ENCODE data around the gene MYH4.

The MYH4 gene

DNA sequence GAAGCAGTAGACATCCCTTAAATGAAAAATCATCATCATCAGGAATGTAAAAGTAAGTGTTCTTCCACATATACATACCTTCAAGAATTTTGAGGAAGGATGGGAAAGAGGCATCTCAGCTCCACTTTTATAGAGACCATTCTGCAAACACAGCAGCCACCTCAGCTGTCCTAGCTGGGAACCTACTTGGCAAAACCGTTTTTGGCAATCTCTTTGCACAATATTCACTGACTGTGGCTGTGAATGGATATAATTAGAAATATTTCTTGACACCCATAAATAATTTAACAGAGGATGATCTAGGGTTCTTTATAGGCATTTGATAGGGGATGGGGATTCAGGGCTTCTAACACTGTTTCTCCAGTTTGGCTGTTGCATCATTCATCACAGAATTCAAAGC lies at the start of gene MYH4:
TSS of gene MYH4 (minus strand) at position 101 of the 400 bp plus-strand sequence. CDS start 2,814 bp downstream, outside the sequence.
- H3K4me3 ChIP-seq (ENCODE audit: insufficient read length, low read depth): no peak within 1 kb of the TSS
- H3K36me3 ChIP-seq (ENCODE audit: insufficient read depth, insufficient read length, low read length): no peaks in the 10 kb centered on the region
- no peaks in the 10 kb centered on the region for H3K9me3 ChIP-seq (ENCODE audit: insufficient read depth, low read length)
- DNase-seq (ENCODE audit: low read depth, low spot score): no peak
- TF ChIP-seq SUZ12 (IDR thresholded peaks at IDR 0.05; ENCODE audit: extremely low read depth, insufficient read depth, insufficient read length) (no peak), YY1 (IDR thresholded peaks at IDR 0.05; ENCODE audit: insufficient read depth, insufficient read length) (no peak), ZNF274 (IDR thresholded peaks at IDR 0.05; ENCODE audit: low read depth, low read length) (no peak)
- no peak within 1 kb of the TSS for H3K9ac ChIP-seq (ENCODE audit: insufficient read length, low read depth)
- no peaks in the 10 kb centered on the region for H3K4me1 ChIP-seq (ENCODE audit: insufficient read depth, insufficient read length)
- no peaks in the 10 kb centered on the region for H3K27me3 ChIP-seq (ENCODE audit: insufficient read depth, insufficient read length)

DNA sequence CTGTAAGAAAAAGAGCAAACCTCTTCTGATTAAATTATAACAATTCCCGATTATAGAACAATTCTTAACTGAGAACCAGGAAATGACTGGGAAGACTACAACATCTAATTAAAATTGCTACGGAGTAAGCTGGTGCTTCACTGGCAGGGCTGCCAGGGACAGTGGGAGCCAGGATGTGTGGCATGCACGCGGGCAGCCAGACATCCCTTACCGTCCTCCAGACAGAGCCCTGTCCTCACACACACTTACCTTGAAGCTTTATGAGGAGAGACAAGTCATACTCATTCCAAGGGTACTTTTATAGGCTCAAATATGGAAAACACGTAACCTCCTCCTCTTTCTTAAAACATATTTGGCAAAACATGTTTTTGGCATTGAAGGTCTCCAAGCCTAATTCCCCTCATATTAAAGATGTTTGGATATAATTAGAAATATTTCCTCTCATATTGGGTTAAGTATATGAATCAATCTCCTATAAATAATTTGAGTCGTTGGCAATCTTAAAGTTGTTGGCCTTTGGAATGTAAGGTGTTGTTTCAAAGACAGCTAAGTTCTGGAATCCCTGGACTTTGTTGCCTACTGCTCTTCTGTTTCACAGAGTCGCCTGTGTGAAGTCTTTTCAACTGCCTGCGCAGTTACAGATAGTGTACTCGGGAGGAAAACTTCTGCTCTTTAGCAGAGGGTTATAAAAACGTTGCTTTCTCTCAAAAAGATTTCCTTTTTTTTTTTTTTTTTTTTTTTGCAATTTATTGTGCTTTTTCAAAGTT lies 49.1 kb upstream of the MYH4 start, which contains the start of gene MYH1:
TSS of gene MYH1 (minus strand) at position 272 of the 767 bp plus-strand sequence. CDS start 1,900 bp downstream, outside the sequence.
- TF ChIP-seq SUZ12 (IDR thresholded peaks at IDR 0.05; ENCODE audit: extremely low read depth, insufficient read depth, insufficient read length) (no peak), YY1 (IDR thresholded peaks at IDR 0.05; ENCODE audit: insufficient read depth, insufficient read length) (no peak), ZNF274 (IDR thresholded peaks at IDR 0.05; ENCODE audit: low read depth, low read length) (no peak)
- DNase-seq (ENCODE audit: low read depth, low spot score): no peak

DNA sequence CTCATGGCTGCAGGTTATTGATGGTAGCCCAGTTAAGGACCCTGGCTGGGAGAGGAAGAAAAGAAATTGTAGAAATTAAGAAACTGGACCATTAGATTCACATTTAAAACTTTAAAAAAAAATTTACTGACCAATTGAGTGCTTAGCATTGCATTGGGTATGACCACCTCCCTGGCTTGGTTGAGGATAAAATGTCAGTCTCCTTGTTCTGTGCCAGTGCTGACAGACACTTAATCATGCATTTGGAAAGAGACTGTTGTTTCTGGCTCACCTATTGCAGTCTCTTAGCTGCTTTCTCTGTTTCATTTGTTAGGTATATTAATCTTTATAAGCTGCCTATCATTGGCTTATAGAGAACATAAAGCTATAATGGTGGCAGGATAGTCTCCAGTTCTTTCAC lies 47.3 kb upstream of the MYH4 start:
- no peak for DNase-seq (ENCODE audit: low read depth, low spot score)
- no peaks in the 10 kb centered on the region for H3K36me3 ChIP-seq (ENCODE audit: insufficient read depth, insufficient read length, low read length)
- H3K4me1 ChIP-seq (ENCODE audit: insufficient read depth, insufficient read length): no peaks in the 10 kb centered on the region
- no peak overlapping the region for H3K9ac ChIP-seq (ENCODE audit: insufficient read length, low read depth)
- TF ChIP-seq YY1 (IDR thresholded peaks at IDR 0.05; ENCODE audit: insufficient read depth, insufficient read length) (no peak), ZNF274 (IDR thresholded peaks at IDR 0.05; ENCODE audit: low read depth, low read length) (no peak), SUZ12 (IDR thresholded peaks at IDR 0.05; ENCODE audit: extremely low read depth, insufficient read depth, insufficient read length) (no peak)
- H3K4me3 ChIP-seq (ENCODE audit: insufficient read length, low read depth): no peak overlapping the region
- no peaks in the 10 kb centered on the region for H3K9me3 ChIP-seq (ENCODE audit: insufficient read depth, low read length)
- H3K27me3 ChIP-seq (ENCODE audit: insufficient read depth, insufficient read length): no peaks in the 10 kb centered on the region

More for the DNA sequence above, 49.1 kb upstream of the MYH4 start, which contains the start of gene MYH1:
- Histone ChIP-seq H3K36me3 (ENCODE audit: insufficient read depth, insufficient read length, low read length) (no peaks in the 10 kb centered on the region), H3K9me3 (ENCODE audit: insufficient read depth, low read length) (no peaks in the 10 kb centered on the region), H3K4me1 (ENCODE audit: insufficient read depth, insufficient read length) (no peaks in the 10 kb centered on the region), H3K27me3 (ENCODE audit: insufficient read depth, insufficient read length) (no peaks in the 10 kb centered on the region), H3K4me3 (ENCODE audit: insufficient read length, low read depth) (no peak within 1 kb of the TSS), H3K9ac (ENCODE audit: insufficient read length, low read depth) (no peak within 1 kb of the TSS)

DNA sequence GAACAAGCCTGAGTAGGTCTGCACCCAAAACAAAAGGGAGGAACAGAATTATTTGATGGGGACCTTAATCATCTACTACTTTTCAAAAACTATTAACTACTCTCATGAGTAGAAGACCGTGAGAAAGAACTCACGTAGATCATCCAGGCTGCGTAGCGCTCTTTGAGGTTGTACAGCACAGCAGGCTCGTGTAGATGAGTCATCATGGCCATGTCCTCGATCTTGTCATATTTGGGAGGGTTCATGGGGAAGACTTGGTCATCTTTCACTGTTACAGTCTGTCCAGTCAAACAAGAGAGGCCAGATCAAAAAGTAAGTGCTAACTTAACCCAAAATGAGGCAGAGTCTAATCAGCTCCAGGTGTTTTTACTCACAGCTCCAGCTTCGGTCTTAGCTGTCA lies 46.7 kb upstream of the MYH4 start:
- DNase-seq (ENCODE audit: low read depth, low spot score): no peak
- TF ChIP-seq SUZ12 (IDR thresholded peaks at IDR 0.05; ENCODE audit: extremely low read depth, insufficient read depth, insufficient read length) (no peak), YY1 (IDR thresholded peaks at IDR 0.05; ENCODE audit: insufficient read depth, insufficient read length) (no peak), ZNF274 (IDR thresholded peaks at IDR 0.05; ENCODE audit: low read depth, low read length) (no peak)
- Histone ChIP-seq H3K36me3 (ENCODE audit: insufficient read depth, insufficient read length, low read length) (no peaks in the 10 kb centered on the region), H3K9ac (ENCODE audit: insufficient read length, low read depth) (no peak overlapping the region), H3K4me1 (ENCODE audit: insufficient read depth, insufficient read length) (no peaks in the 10 kb centered on the region), H3K4me3 (ENCODE audit: insufficient read length, low read depth) (no peak overlapping the region), H3K27me3 (ENCODE audit: insufficient read depth, insufficient read length) (no peaks in the 10 kb centered on the region), H3K9me3 (ENCODE audit: insufficient read depth, low read length) (no peaks in the 10 kb centered on the region)

DNA sequence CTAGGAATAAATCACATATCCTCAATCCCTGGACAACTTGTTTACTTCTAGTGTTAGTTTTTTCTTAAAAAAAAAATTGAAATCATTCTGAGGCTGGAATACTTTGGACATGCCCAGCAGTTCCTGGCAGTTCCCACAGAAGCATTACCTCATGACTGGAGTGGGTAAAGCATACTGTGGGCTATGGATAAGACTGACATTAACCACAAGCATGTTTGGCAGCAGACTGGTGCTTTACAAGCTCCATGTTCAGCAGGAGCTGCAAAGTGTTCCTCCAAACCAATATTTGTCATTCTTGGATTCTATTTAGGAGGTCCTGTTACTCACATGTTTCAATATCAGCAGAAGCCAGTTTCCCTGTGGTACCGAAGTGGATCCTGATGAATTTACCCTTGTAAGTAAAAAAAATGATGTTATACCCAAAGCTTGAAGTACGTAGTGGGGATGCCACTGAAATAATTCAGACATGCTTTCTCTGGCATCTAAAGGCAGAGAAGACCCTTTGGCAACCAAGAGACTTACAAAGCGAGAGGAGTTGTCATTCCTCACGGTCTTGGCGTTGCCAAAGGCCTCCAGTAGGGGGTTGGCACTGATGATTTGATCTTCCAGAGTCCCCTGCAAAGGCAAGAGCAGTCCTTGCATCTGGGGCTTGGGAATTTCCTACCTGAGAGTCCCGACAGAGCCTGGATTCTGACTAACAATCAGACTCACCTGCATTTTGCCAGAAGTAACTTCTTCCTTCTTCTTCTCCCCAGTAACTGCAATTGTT lies 44.1 kb upstream of the MYH4 start:
- Histone ChIP-seq H3K27me3 (ENCODE audit: insufficient read depth, insufficient read length) (no peaks in the 10 kb centered on the region), H3K9ac (ENCODE audit: insufficient read length, low read depth) (no peak overlapping the region)
- no peak for DNase-seq (ENCODE audit: low read depth, low spot score)

DNA sequence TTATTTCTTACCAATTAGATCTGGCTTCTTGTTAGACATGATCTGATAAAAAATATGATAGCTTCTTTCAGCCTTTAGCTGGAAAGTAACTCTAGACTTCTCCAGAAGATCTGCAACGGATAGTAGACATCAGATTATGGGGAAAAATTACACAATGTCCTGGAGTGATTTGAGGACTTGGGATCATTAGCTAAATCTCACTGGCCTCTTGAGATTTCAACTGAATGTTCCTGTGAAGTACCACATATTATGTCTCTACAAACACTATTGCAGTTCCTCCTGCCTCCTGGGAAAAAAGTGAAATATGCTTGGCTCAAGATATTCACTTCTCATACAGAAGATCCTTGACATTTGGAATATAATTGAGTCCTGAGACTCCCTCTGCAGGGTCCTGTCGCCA lies 43.5 kb upstream of the MYH4 start:
- no peaks in the 10 kb centered on the region for H3K36me3 ChIP-seq (ENCODE audit: insufficient read depth, insufficient read length, low read length)
- TF ChIP-seq ZNF274 (IDR thresholded peaks at IDR 0.05; ENCODE audit: low read depth, low read length): no peak
- TF ChIP-seq YY1 (IDR thresholded peaks at IDR 0.05; ENCODE audit: insufficient read depth, insufficient read length): no peak
- no peak for TF ChIP-seq SUZ12 (IDR thresholded peaks at IDR 0.05; ENCODE audit: extremely low read depth, insufficient read depth, insufficient read length)
- H3K4me1 ChIP-seq (ENCODE audit: insufficient read depth, insufficient read length): no peaks in the 10 kb centered on the region
- no peaks in the 10 kb centered on the region for H3K27me3 ChIP-seq (ENCODE audit: insufficient read depth, insufficient read length)
- no peak for DNase-seq (ENCODE audit: low read depth, low spot score)
- H3K4me3 ChIP-seq (ENCODE audit: insufficient read length, low read depth): no peak overlapping the region
- no peaks in the 10 kb centered on the region for H3K9me3 ChIP-seq (ENCODE audit: insufficient read depth, low read length)
- H3K9ac ChIP-seq (ENCODE audit: insufficient read length, low read depth): no peak overlapping the region

More for the DNA sequence above, 44.1 kb upstream of the MYH4 start:
- TF ChIP-seq SUZ12 (IDR thresholded peaks at IDR 0.05; ENCODE audit: extremely low read depth, insufficient read depth, insufficient read length) (no peak), ZNF274 (IDR thresholded peaks at IDR 0.05; ENCODE audit: low read depth, low read length) (no peak), YY1 (IDR thresholded peaks at IDR 0.05; ENCODE audit: insufficient read depth, insufficient read length) (no peak)
- H3K4me1 ChIP-seq (ENCODE audit: insufficient read depth, insufficient read length): no peaks in the 10 kb centered on the region
- H3K36me3 ChIP-seq (ENCODE audit: insufficient read depth, insufficient read length, low read length): no peaks in the 10 kb centered on the region
- no peaks in the 10 kb centered on the region for H3K9me3 ChIP-seq (ENCODE audit: insufficient read depth, low read length)
- no peak overlapping the region for H3K4me3 ChIP-seq (ENCODE audit: insufficient read length, low read depth)

DNA sequence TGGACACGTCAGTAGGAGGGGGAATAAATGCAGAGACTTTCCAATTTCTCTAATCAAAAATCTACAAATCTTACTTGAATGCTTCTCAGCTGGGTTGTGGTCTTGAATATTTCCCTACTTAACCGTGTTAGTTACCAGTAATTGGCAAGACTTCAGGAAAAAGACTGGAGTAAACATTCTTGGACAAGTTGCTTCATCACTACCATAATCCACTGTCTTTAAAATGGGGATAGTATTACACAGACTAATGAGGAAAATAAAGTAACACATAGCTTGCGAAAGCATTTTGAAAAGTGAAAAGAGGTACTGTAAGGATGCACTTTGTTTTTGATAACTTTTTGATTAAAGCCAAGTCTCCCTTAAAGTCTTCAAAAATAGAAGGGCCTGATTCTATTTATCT lies 30.6 kb upstream of the MYH4 start:
- no peaks in the 10 kb centered on the region for H3K9me3 ChIP-seq (ENCODE audit: insufficient read depth, low read length)
- no peak for DNase-seq (ENCODE audit: low read depth, low spot score)
- H3K36me3 ChIP-seq (ENCODE audit: insufficient read depth, insufficient read length, low read length): no peaks in the 10 kb centered on the region
- H3K4me3 ChIP-seq (ENCODE audit: insufficient read length, low read depth): no peak overlapping the region
- TF ChIP-seq ZNF274 (IDR thresholded peaks at IDR 0.05; ENCODE audit: low read depth, low read length) (no peak), YY1 (IDR thresholded peaks at IDR 0.05; ENCODE audit: insufficient read depth, insufficient read length) (no peak), SUZ12 (IDR thresholded peaks at IDR 0.05; ENCODE audit: extremely low read depth, insufficient read depth, insufficient read length) (no peak)
- no peak overlapping the region for H3K9ac ChIP-seq (ENCODE audit: insufficient read length, low read depth)
- H3K4me1 ChIP-seq (ENCODE audit: insufficient read depth, insufficient read length): no peaks in the 10 kb centered on the region
- no peaks in the 10 kb centered on the region for H3K27me3 ChIP-seq (ENCODE audit: insufficient read depth, insufficient read length)

Measured in NT2/D1 (cell line).